ENCODE measurements around the gene ACVRL1. TPM values are rescaled to one million over a fixed set of nuclear protein-coding genes. Genes with fewer than 3 reads are reported as not detected.

Gene ACVRL1
- total and polyA plus RNA-seq, 9 of the 15 experiments (the other 6 are each of a cell fraction or from before 2014, with no cell fraction given) = 0.07 to 1.4 (median 0.30) TPM

- TF ChIP-seq ZBTB26 (CRISPR knock-in tag; IDR thresholded peaks at IDR 0.05) (no peak), MAZ (CRISPR knock-in tag; conservative IDR thresholded peaks at IDR 0.05 in 1 of 2, IDR thresholded peaks at IDR 0.05 in 1 of 2) (peak; percentile 50 to 59; a peak in 2 of 4 replicates), TRIM24 (IDR thresholded peaks at IDR 0.05) (peak; percentile 83 to 87), SMARCE1 (IDR thresholded peaks at IDR 0.05) (peak; percentile 98), CEBPZ (IDR thresholded peaks at IDR 0.05; ENCODE audit: borderline replicate concordance, low read depth, low read length) (no peak), MBD2 (IDR thresholded peaks at IDR 0.05; ENCODE audit: borderline replicate concordance, low read depth) (peak; percentile 60; the same call in 1 of the 2 replicates), ZNF24 (IDR thresholded peaks at IDR 0.05) (no peak), U2AF1 (optimal IDR thresholded peaks at IDR 0.05; ENCODE audit: low read depth, low read length) (peak; percentile 13), SMARCA5 (IDR thresholded peaks at IDR 0.05) (no peak), NR2C1 (IDR thresholded peaks at IDR 0.05) (no peak), NR2C1 (tag; IDR thresholded peaks at IDR 0.05) (peak; percentile 49; the same call in 1 of the 2 replicates), NCOA1 (IDR thresholded peaks at IDR 0.05; ENCODE audit: low read depth) (peak; percentile 71; the same call in 1 of the 2 replicates), DDX20 (tag; IDR thresholded peaks at IDR 0.05; ENCODE audit: low read depth) (no peak), ETV6 (IDR thresholded peaks at IDR 0.05; ENCODE audit: borderline replicate concordance in 1 of 2, low read depth in 2 of 2, low read length in 1 of 2) (peak; percentile 20 to 85; a peak in 2 of 4 replicates), ETV6 (CRISPR knock-in tag; IDR thresholded peaks at IDR 0.05; ENCODE audit: borderline replicate concordance) (no peak), KAT8 (IDR thresholded peaks at IDR 0.05; ENCODE audit: low read depth) (no peak), ID3 (CRISPR knock-in tag; IDR thresholded peaks at IDR 0.05) (no peak), ID3 (tag; IDR thresholded peaks at IDR 0.05) (no peak), DPF2 (IDR thresholded peaks at IDR 0.05) (peak; percentile 96), KHSRP (IDR thresholded peaks at IDR 0.05) (peak; percentile 31; the same call in 1 of the 2 replicates), ZC3H11A (IDR thresholded peaks at IDR 0.05; ENCODE audit: low read depth, low read length) (no peak), CC2D1A (IDR thresholded peaks at IDR 0.05) (peak; percentile 86)
- TF ChIP-seq, protein P1, sequence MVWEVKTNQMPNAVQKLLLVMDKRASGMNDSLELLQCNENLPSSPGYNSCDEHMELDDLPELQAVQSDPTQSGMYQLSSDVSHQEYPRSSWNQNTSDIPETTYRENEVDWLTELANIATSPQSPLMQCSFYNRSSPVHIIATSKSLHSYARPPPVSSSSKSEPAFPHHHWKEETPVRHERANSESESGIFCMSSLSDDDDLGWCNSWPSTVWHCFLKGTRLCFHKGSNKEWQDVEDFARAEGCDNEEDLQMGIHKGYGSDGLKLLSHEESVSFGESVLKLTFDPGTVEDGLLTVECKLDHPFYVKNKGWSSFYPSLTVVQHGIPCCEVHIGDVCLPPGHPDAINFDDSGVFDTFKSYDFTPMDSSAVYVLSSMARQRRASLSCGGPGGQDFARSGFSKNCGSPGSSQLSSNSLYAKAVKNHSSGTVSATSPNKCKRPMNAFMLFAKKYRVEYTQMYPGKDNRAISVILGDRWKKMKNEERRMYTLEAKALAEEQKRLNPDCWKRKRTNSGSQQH (CRISPR knock-in tag; IDR thresholded peaks at IDR 0.05) = no peak
- TF ChIP-seq, protein P2, sequence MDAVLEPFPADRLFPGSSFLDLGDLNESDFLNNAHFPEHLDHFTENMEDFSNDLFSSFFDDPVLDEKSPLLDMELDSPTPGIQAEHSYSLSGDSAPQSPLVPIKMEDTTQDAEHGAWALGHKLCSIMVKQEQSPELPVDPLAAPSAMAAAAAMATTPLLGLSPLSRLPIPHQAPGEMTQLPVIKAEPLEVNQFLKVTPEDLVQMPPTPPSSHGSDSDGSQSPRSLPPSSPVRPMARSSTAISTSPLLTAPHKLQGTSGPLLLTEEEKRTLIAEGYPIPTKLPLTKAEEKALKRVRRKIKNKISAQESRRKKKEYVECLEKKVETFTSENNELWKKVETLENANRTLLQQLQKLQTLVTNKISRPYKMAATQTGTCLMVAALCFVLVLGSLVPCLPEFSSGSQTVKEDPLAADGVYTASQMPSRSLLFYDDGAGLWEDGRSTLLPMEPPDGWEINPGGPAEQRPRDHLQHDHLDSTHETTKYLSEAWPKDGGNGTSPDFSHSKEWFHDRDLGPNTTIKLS (IDR thresholded peaks at IDR 0.05; ENCODE audit: borderline replicate concordance, low read depth) = 0 out of 2 replicates have a peak, but pooled peaks have one; percentile 17
Observed at GRCh38 chr12:51972849-51973273, 65.6 kb downstream of the ACVRL1 start (continued).
